Cardiac ventricle fibroblast (primary cell): Measurements from ENCODE around the gene HSPB3. TPM values are rescaled to one million over a fixed set of nuclear protein-coding genes. Genes with fewer than 3 reads are reported as not detected.

Experiments used
- total RNA-seq: library from RNA; depleted of rRNA; stranded (reverse); fragments of >200 nt; gene quantifications from 2 replicates; pipeline ENCODE4 v1.2.3, GENCODE V29; 2015

Gene HSPB3
- total RNA-seq = not detected in 2 replicates

GRCh38 chr5:54455413-54456157, at the start of gene HSPB3:
Gene HSPB3 (plus strand): TSS chr5:54455699. CDS start chr5:54455790, 91 bp downstream.

Other genes with a start within 250 kb of the HSPB3 start
- gene ARL15, start 145.1 kb upstream of the HSPB3 start, total RNA-seq = 7.4 and 7.7 TPM in 2 replicates
- 69.2 and 70.3 TPM in 2 replicates for gene SNX18, start 62.1 kb downstream of the HSPB3 start, total RNA-seq